ENCODE measurements around the gene GNG13.

GRCh38 chr16:794091-794822, 6.3 kb downstream of the GNG13 start:
- TF ChIP-seq CTCF (IDR thresholded peaks at IDR 0.05) = no peak
- TF ChIP-seq POLR2A (IDR thresholded peaks at IDR 0.05) = no peak

Data from body of pancreas (tissue), 4 donors.